ENCODE data around the gene TRAF3IP1. TPM values are rescaled to one million over a fixed set of nuclear protein-coding genes. Genes with fewer than 3 reads are reported as not detected.
"Not testable (repeated sequence)": the region's sequence is repeated elsewhere in the genome, so short reads cannot be mapped to it uniquely, and the experiment has no call there.

Gene TRAF3IP1
- total RNA-seq, 1 experiment from 2014 or later, result 7.0 TPM

DNA sequence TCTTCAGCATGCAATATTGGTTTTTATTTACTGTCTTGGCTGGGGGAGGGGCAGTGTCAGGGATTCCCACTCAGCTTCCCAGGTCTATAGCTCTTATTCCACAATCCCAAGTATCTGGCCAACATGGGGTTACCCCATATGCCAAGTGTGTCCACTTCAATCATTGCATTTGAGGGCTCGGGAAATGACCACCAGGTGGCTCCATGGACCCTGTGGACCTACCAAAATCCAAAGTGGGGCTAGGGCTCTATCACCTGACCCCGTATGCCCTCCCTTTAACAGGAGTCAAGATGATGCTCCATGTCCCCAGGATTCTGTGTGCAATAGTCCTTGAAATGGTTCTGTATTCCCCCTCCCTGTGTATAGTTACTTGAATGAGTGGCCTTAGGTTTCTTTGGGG lies 12.1 kb upstream of the TRAF3IP1 start:
- DNase-seq (ENCODE audit: low read depth), result no peak

DNA sequence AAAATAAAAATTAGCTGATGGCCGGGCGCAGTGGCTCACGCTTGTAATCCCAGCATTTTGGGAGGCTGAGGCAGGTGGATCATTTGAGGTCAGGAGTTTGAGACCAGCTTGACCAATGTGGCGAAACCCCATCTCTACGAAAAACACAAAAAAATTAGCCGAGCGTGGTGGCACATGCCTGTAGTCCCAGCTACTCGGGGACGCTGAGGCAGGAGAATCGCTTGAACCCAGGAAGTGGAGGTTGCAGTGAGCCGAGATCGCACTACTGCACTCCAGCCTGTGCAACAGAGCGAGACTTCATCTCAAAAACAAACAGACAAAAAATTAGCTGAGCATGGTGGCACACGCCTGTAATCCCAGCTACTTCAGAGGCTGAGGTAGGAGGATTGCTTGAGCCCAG lies 9.6 kb upstream of the TRAF3IP1 start:
- DNase-seq (ENCODE audit: low read depth), result not testable (repeated sequence)

DNA sequence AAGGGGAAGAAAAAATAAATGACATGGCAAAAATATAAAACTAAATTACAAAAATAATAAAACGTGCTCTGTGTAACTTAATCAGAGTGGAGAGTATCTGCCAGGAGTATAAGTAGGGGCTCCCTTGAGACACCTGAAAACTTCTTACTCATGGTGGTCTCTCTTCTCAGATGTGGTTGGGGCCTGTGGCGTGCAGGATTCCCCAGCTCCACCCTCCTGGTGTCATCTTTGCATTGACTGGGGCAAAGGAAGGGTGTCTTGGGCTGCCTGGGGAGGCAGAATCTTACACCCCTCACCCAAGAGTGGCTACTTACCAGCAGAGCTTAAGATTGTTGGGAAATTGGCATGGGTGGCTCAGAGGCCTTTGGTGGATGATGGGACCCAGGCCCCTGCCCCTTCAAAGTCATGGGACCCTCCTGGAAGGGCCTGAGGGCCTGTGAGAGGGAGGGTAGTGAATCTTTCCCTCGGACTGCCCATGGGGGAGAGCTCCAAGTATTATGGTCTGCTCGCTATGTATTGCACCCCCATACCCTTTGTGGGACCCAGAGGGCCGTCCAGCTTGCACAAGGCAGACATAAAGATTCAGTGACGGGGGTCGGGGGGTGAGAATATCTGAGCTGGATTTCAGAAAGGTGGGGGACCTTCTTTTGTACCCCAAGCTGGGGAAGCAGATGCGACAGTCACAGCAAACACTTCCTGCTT lies 6.9 kb upstream of the TRAF3IP1 start:
- DNase-seq (ENCODE audit: low read depth), result no peak

DNA sequence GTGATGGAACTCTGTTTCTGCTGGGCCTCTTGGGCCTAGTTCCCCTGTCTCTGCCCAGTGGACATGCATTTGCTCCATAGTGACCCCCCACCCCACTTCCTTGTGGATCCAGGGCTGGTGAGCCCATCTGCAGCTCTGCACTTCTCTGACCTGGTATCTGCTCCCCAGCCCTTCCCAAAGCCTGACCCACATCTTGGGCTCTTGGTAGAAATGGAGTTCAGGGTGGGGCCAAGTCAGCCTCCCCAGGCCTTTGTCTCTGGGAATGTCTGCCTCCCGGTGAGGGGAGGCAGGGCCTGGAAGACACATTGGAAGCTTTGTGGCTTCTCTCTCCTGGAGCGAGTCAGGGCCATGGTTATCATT lies 6.3 kb upstream of the TRAF3IP1 start:
- DNase-seq (ENCODE audit: low read depth), result no peak

DNA sequence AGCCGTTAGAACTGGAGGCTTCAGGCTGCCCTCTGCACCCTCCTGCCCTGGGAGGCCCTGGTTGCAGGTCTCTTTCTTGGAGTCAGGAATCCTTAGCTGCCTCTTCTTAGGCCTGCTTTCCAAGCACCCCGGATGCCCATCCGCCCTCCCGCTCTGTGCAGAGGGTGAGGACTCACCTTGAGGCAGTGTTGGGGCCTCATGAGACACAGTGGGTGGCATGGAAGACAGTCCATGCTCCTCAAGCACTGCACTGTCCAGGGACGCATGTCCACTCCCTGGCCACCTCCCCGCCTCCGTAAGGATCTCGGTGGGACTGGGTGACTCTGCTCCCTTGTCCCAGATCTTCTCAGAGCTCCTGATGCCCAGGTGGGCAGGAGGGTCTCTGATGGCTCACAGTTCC lies 5.7 kb upstream of the TRAF3IP1 start:
- DNase-seq (ENCODE audit: low read depth), result no peak

DNA sequence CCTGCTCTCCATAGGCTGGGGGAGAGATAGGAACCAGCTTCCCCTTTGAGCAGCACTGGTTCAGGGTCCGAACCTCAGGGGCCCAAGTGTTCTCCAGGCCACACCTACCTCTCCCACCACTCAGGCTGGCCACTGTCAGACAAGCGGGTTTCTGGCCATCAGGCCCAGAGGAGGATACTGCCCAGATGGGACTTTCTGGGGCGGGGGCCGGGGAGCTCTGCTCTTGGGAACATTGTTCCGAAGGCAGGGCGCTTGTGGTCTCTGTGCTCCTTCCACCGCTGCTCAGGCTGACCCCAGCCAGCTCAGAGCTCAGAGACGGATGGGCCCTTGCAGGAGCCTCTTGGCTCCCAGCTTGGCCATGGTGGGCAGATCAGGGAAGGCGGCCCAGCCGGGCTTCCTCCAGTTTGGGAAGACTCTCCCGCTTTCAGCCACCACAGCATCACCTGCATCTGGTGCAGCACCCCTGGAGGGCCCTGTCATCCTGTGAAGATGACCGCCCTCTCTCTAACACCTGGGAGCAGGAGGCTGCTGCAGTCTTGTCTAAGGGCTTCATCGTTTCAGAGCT lies 5.2 kb upstream of the TRAF3IP1 start:
- no peak for DNase-seq (ENCODE audit: low read depth)

DNA sequence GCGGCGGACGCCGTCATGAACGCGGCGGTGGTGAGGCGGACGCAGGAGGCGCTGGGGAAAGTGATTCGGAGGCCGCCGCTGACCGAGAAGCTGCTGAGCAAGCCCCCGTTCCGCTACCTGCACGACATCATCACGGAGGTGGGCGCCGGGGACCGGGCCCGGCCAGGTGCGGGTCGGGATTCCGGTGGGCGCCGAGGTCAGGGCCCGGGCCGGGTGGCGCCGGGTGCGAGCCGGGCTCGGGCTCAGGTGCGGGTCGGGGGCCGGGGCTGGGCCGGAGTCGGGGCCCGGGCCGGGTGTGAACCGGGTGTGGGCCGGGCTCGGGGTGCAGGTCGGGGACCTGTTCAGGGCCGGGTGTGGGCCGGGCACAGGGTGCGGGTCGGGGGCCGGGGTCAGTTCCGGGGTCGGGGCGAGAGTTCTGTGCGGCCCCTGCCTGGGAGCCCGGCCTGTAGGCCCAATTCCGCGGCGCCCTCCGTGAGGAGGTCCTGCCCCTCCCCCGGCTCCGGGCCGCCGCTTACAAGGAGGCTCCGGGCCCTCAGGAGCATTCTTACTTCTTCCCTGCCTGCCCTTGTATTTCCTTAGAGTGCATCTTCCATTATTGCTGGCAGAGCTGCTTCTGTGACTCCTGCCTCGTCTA lies 447 bp downstream of the TRAF3IP1 start:
- DNase-seq (ENCODE audit: low read depth), result no peak

DNA sequence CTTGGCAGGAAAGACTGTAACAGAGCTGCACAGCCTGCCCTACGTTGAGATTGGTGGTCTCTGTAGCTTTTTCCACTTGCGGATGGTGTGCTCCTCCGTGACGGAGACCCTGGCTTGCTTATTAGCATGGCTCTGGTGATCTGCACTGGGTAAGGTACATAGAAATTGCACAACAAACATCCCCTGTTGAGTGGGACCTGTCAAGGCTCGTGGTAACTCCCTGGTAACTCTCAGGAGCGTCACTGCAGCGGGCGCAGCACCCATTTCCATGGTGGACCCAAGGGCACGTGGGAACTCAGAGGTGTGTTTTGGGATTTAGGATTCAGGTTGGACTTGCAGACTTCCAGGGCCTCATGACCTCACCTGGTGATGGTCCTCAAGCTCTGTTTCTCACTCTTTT lies 1.1 kb downstream of the TRAF3IP1 start:
- DNase-seq (ENCODE audit: low read depth), result no peak

DNA sequence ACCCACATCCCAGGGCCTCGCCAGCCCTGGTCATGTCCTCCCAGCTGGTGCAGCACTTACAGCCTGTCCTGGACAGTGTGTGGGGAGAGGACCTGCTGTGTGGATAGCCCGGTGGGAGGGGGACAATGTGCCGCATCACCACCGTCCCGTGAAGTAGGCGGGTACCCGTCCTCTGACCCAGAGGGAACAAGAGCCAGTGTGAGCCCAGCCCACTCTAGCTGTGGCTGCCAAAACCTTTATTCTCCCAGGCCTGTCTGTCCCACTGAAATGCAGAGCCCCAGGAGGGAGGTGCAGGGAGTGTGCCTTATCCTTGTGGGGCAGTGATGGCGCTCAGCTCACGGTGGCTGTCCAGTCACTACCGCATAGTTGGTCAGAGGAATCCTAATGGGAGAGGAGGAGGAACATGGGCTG lies 1.7 kb downstream of the TRAF3IP1 start:
- DNase-seq (ENCODE audit: low read depth), result no peak

DNA sequence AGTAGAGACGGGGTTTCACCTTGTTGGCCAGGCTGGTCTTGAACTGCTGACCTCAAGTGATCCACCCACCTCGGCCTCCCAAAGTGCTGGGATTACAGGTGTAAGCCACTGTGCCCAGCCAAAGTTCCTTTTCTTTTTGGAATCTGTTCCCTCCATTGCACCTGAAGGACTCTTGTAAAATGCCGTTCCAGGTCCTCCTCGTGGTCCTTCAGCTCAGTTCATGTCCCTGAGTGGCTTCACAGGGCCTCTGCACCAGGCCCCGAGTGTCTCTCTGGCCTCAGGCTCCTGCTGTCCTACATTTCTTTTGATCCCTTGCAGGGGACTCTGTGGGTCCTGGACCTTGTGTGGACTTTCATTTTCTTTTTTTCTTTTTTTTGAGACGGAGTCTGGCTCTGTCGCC lies 3.9 kb downstream of the TRAF3IP1 start:
- DNase-seq (ENCODE audit: low read depth), result not testable (repeated sequence)

DNA sequence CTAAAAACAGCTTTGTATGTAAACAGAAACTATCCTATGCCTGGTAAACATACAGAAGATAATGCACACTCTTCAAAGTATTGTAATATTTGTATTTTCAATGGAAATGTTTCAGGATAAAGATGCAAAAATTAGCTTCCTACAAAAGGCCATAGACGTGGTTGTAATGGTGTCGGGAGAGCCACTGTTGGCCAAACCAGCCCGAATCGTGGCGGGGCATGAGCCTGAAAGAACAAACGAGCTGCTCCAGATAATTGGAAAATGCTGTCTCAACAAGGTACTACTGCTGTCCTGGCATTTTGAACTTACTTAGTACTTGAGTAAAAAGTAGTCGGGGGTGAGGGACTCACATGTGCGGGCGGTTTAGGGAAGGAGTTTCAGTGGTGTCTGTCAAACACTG lies 5.4 kb downstream of the TRAF3IP1 start:
- DNase-seq (ENCODE audit: low read depth), result no peak

DNA sequence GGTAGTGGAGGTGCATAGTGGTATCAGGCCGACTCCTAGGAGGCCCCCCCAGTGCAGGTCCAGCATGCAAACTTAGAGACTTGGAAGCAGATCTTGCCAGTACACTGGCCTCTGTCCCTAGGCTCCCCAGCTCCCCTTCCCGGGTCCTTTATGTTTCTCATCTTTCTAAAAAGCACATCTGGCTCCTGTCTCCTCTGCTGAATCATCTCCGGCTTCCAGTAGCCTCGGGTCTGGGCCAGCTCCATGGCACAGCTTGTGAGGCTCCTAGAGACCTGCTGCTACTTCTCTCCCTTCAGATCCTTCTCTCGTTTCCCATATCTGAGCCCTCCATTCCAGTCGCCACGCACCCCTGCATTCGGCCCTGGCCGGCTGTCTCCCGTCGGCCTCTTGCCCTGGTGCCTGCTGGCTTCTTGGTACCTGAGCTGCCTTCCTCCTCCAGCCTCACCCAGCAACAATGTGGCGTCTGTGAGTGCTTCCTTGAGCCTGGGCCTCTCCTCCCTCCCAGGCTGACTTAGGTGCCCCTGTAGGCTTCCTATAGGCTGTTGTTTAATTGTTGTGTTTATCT lies 6.6 kb downstream of the TRAF3IP1 start:
- DNase-seq (ENCODE audit: low read depth), result no peak

DNA sequence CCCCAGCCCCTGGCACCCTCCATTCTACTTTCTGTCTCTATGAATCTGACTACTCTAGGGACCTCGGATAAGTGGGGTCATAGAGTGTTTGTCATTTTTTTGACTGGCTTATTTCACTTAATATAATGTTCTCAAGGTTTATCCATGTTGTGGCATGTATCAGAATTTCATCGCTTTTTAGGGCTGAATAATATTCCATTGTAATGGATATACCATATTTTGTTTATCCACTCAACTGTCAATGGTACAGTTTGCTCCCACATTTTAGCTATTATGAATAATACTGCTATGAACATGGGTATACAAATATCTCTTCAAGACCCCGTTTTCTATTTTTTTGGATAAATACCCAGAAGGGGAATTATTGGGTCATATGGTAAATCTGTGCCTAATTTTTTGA lies 7.4 kb downstream of the TRAF3IP1 start:
- no peak for DNase-seq (ENCODE audit: low read depth)

DNA sequence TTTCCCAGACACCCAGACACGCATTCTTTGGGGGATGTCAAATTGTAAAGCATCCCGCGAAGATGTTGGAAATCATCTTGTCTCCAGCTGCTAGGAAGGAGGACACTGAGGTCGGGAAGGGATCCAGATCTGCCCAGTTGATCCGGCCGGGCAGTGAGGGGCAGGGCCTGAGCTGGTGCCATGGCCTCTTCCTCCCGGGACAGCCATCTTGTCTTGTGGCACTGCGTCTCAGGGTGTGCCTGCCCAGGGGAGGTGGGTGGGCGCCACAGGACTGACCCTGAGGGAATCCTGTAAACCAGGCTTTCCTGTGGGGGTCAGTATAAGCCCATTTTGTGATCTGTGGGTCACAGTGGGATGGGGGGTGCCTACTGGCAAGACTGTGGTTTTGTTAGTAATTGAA lies 10.1 kb downstream of the TRAF3IP1 start:
- DNase-seq (ENCODE audit: low read depth), result no peak

DNA sequence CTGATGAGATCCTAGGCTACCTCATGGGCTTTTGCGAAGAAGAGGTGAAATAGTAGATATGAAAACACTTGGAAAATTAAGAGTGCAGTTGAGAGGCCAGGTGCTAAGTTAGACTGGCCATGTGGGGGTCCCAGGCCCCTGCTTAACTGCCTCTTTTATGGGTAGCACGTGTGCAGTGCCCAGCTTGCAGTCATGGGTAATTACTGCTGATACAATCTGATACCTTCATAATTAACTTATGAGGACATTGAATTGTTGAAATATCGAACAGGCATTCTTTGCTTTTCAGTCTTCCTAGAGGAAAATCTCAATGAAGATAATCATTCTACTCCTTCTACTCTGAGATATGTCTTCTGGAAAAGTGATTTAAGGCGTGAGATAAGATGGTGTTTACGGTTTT lies 11.6 kb downstream of the TRAF3IP1 start:
- DNase-seq (ENCODE audit: low read depth), result no peak

DNA sequence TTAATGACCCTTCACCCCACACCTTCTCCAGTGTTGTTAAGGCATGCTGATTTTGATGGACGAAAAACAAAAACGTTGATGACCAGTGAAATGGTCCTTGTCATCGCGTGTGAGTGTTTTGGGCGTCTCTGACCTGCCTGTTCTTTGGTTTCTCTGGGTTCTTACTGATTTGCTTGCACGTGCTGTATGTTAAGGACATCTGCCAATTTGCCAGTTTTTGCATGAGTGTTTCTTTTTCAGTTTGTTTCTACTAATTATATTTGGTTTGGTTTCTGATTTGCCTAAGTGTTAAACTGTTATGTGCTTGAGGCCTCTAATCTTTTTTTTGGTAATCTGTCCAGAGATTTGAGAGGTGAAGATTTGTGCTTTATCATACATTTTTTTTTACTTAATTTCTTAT lies 14.6 kb downstream of the TRAF3IP1 start:
- no peak for DNase-seq (ENCODE audit: low read depth)

DNA sequence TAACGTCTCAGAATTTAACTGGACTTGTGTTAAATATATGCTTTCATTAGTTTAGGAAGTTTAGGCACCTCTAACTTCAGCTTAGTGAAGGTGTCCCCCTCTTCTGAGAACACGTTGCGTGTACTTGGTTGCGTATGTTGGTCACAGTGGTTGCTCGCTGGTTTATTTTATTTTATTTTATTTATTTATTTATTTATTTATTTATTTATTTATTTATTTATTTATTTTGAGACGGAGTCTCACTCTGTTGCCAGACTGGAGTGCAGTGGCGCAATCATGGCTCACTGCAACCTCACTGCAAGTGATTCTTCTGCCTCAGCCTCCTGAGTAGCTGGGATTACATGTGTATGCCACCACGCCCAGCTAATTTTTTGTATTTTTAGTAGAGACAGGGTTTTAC lies 15.3 kb downstream of the TRAF3IP1 start:
- not testable (repeated sequence) for DNase-seq (ENCODE audit: low read depth)

DNA sequence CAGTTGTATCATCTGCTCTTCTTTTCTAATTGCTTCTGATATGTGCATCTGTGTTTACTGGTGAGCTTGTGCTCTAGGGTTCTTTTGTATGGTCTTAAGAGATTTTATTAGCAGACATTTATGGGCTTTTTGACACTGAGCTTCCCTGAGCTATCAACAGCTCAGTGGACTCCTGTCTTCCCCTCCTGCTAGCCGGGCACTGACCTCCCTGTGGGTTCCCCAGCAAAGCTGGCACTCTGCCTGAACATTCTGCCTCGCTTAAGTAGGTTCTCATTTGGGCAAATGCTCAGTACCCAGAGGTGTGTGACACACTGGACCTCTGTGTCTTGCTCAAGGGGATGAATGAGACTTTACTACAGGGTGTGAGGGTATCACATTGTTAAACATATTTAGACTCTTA lies 15.8 kb downstream of the TRAF3IP1 start:
- no peak for DNase-seq (ENCODE audit: low read depth)

DNA sequence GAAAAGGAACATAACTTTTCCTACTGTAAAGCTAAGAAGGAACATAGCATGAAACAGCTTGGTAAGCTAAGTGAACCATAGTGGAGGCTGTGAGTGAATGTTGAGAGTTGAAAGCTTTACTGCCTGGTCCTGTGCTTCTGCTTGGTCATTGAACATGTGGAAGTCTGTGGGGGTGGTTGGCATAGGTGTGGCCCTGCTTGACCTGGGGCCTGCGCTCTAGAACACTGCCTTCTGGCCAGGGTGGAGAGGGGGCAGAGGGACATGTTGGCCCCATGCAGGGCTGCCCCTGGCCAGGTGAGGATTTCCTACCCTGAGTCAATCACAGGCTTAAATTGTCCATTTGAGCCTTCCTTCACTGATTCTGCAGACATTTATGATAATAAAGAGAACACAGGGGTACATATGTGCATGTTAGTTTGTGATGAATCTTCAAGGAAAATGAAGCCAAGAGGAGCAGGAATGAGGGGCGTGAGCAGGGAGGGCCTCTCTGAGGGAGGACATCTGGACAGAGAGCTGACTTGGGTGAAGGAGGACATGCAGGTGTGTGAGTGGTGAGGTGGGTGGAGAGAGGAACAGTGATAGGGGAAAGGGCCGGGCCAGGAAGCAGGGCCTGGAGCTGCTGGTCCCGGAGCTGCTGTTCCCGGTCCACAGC lies 16.6 kb downstream of the TRAF3IP1 start:
- DNase-seq (ENCODE audit: low read depth), result no peak

DNA sequence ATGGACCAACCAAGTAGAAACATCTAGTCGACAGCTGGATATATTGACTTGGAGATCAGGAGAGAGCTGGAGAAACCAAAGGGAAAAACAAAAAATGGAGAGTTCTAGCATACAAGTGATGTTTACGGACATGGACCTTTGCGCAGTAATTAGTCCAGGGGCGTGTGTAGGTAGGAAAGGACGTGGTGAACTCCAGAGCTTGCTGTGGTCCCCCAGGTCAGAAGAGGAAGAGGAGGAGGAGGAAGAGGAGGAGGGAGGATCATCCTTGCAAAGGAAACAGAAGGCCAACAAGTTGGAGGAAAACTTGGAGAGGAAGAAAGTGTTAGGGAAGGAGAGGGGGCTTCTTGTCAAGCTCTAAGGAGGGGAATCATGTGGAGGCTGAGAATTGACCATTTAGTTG lies 17.5 kb downstream of the TRAF3IP1 start:
- no peak for DNase-seq (ENCODE audit: low read depth)

DNA sequence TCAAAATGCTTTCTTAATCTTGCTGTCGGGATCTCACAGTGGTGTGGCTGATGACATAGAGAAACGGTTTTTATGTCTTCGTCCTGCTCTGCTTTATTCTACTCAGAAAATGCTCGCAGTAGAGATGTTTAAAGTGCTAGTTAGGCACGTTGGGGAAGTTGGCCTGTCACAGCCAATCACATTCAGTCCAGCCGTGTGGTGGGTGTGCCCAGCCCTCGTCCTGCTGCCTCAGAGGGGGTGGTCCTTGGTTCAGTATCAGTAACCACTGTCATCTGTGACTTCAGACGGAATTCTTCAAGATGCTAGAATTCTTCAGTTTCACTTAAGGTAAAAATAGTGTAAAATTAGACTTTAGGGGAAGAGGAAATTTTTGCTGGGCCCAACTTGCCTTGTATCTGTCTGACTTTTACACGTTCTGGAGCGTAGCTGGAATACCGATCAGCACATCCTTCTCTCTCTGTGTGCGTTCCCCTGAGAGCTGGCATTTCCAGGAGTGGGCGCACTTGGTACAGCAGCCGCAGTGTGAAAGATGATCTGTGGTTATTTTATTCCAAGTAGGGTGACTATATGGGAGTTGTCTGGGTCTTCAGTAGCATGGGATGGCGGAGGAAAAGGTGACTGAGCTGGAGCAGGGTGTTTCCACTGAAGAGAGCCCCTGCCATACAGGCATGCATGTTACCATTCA lies 18.5 kb downstream of the TRAF3IP1 start:
- no peak for DNase-seq (ENCODE audit: low read depth)

DNA sequence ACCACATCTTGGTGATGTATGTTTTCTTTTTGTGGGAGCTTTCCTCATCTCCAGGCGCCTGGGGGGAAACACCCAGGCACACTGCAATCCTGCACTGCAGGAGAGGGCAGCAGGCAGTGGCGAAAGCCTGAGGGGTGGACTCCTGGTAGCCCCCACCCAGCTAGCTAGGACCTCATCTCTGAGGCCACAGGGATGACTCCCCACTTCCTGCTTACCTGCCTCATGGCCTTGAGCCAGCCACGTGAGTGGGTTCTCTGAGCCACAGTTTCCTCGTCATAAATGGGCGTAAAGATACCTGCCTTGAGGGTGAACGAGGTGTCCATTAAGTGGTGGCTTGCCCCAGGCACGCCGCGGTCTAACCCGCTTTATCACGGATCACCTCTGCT lies 19.1 kb downstream of the TRAF3IP1 start:
- DNase-seq (ENCODE audit: low read depth), result no peak

All from Daoy (cell line).